ENCODE data around the gene SRC. TPM values are rescaled to one million over a fixed set of nuclear protein-coding genes. Genes with fewer than 3 reads are reported as not detected.

SRC gene
- total RNA-seq, 2 donors from 2014 or later: 61.2 to 149 TPM

DNA sequence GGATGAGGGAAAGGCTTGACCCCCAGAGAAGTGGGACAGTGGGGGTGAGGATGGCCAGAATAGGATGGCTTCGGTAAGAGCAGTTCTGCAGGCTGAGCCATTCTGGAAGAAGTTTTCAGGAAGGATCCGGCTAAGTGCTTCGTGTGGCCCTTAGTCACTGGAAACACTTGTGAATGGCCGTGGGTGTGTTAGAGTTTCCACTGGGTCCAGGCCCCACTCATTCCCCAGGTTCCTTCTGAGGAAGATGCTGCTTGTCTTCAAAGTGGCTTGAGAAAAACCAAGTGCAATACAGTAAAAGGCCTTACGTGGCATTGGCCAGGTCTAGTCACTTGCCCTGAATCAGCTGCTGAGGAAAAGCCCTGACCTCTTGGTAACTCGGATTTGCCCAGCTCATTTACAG is 28.6 kb upstream of the SRC start:
- no peaks in the 10 kb centered on the region for H3K36me3 ChIP-seq
- intact Hi-C loops (cut with DNase I): no loop called here
- H3K9me3 ChIP-seq: no peaks in the 10 kb centered on the region
- no peak for DNase-seq (ENCODE audit: low spot score)
- 85% methylated on average over 6 of the region's 6 CpGs for WGBS
- H3K27ac ChIP-seq: no peak overlapping the region
- H3K27me3 ChIP-seq (replicated peaks; ENCODE audit: insufficient read depth): no peaks in the 10 kb centered on the region
- peaks cover 7% of the 10 kb centered on the region for H3K4me1 ChIP-seq (replicated peaks)
- H3K4me3 ChIP-seq: no peak overlapping the region
- TF ChIP-seq POLR2AphosphoS5 (IDR thresholded peaks at IDR 0.05) (no peak), CTCF (IDR thresholded peaks at IDR 0.05) (no peak)

DNA sequence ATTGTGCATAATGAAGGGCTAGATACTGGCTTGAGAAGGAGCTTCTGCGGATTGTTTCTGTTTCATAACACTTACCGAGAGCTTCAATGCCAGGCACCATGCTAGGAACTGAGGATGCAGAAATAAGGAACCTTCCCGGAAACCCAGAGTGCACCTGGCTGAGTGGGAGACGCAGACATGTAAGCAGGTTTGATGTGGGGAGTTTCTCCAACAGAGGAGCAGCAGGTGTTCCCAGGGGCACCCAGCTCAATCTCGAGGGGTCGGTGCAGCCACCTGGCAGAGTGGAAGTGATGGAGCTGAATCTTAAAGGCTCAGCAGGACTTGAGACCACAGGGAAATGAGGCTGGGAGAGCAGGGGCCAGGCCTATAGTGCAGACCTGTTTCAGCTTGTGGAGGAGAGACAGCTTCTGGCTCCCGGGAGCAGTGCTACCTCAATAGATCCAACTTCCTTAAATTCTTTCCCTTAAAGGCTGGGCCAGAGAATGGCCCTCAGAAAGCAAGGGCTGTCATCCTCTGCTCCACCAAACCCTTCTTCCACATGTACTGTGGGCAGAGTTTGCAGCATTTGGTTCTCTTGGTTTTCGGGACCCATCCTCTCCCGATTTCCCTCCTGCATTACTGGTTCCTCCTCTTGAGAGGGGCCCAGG is 27.8 kb upstream of the SRC start:
- H3K27me3 ChIP-seq (replicated peaks; ENCODE audit: insufficient read depth): no peaks in the 10 kb centered on the region
- TF ChIP-seq CTCF (IDR thresholded peaks at IDR 0.05) (no peak), POLR2AphosphoS5 (IDR thresholded peaks at IDR 0.05) (no peak), POLR2A (IDR thresholded peaks at IDR 0.05) (no peak)
- H3K27ac ChIP-seq: no peak overlapping the region
- H3K4me1 ChIP-seq (replicated peaks): peaks cover 7% of the 10 kb centered on the region
- H3K36me3 ChIP-seq: no peaks in the 10 kb centered on the region
- H3K9me3 ChIP-seq: no peaks in the 10 kb centered on the region
- WGBS: 78% methylated on average over 9 of the region's 9 CpGs
- DNase-seq (ENCODE audit: low spot score): no peak
- intact Hi-C loops (cut with DNase I): no loop called here
- H3K4me3 ChIP-seq: no peak overlapping the region

- TF ChIP-seq POLR2AphosphoS5 (IDR thresholded peaks at IDR 0.05): no peak
- TF ChIP-seq POLR2A (IDR thresholded peaks at IDR 0.05): no peak
- TF ChIP-seq CTCF (IDR thresholded peaks at IDR 0.05): no peak
- 65% methylated on average over 7 of the region's 8 CpGs for WGBS
- no peak for DNase-seq (ENCODE audit: low spot score)
- no peaks in the 10 kb centered on the region for H3K36me3 ChIP-seq
- no peak overlapping the region for H3K4me3 ChIP-seq
- intact Hi-C loops (cut with DNase I): no loop called here
- no peak overlapping the region for H3K27ac ChIP-seq
- H3K9me3 ChIP-seq: no peaks in the 10 kb centered on the region
- no peaks in the 10 kb centered on the region for H3K27me3 ChIP-seq (replicated peaks; ENCODE audit: insufficient read depth)
- H3K4me1 ChIP-seq (replicated peaks): peaks cover 7% of the 10 kb centered on the region
Observed at GRCh38 chr20:37319151-37319671, 26.7 kb upstream of the SRC start.

DNA sequence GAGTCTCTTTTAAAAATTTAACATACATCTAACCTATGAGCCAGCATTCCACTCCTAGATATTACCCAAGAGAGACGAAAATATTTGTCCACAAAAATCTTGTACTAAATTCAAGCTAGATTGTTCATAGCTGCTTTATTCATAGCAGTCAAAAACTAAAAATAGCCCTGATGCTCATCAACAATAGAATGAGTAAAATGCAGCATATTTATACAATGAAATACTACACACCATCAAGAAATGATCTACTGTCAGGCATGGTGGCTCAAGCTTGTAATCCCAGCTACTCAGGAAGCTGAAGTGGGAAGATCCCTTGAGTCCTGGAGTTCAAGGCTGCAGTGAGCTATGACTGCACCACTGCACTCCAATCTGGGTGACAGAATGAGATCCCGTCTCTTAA is 22.0 kb upstream of the SRC start:
- intact Hi-C loops (cut with DNase I): no loop called here
- Histone ChIP-seq H3K4me3 (no peak overlapping the region), H3K36me3 (no peaks in the 10 kb centered on the region), H3K9me3 (no peaks in the 10 kb centered on the region), H3K4me1 (replicated peaks) (no peaks in the 10 kb centered on the region), H3K27ac (no peak overlapping the region), H3K27me3 (replicated peaks; ENCODE audit: insufficient read depth) (no peaks in the 10 kb centered on the region)
- TF ChIP-seq POLR2AphosphoS5 (IDR thresholded peaks at IDR 0.05) (no peak), CTCF (IDR thresholded peaks at IDR 0.05) (no peak), POLR2A (IDR thresholded peaks at IDR 0.05) (no peak)
- 60% methylated on average over 2 of the region's 2 CpGs for WGBS
- DNase-seq (ENCODE audit: low spot score): no peak

GRCh38 chr20:37325206-37325605 is 20.7 kb upstream of the SRC start:
- no peaks in the 10 kb centered on the region for H3K9me3 ChIP-seq
- no peaks in the 10 kb centered on the region for H3K27me3 ChIP-seq (replicated peaks; ENCODE audit: insufficient read depth)
- H3K4me1 ChIP-seq (replicated peaks): no peaks in the 10 kb centered on the region
- no peak for DNase-seq (ENCODE audit: low spot score)
- 96% methylated on average over 7 of the region's 7 CpGs for WGBS
- no peak overlapping the region for H3K4me3 ChIP-seq
- no peak overlapping the region for H3K27ac ChIP-seq
- intact Hi-C loops (cut with DNase I): no loop called here
- no peaks in the 10 kb centered on the region for H3K36me3 ChIP-seq
- no peak for TF ChIP-seq CTCF (IDR thresholded peaks at IDR 0.05)
- no peak for TF ChIP-seq POLR2AphosphoS5 (IDR thresholded peaks at IDR 0.05)
- no peak for TF ChIP-seq POLR2A (IDR thresholded peaks at IDR 0.05)

All from prostate gland (tissue), 2 donors.